Suprapubic skin (tissue), 4 donors: ENCODE data around the gene CAMTA1.

Experiments used
- POLR2A ChIP-seq, 2 donors: fragments of 450-650 bp; IDR thresholded peaks; one replicate each; pipeline ENCODE4 v1.6.1; 2017; ENCODE audit warnings: antibody characterized with exemption in 2 of 2, mild to moderate bottlenecking in 2 of 2, moderate library complexity in 2 of 2
- POLR2AphosphoS5 ChIP-seq, 3 donors: sonication (generic); formaldehyde crosslinking; IDR thresholded peaks; one replicate each; pipeline ENCODE4 v1.6.1; 2017; ENCODE audit warnings: antibody characterized with exemption in 3 of 3
- TF ChIP-seq, protein P1 (sequence below), 2 donors: fragments of 200-600 bp in 1 of 2; fragments of 450-650 bp in 1 of 2; sonication (generic) in 1 of 2; IDR thresholded peaks; one replicate each; pipeline ENCODE4 v1.5.1; 2016 to 2019; ENCODE audit warnings: antibody characterized with exemption in 2 of 2, mild to moderate bottlenecking in 1 of 2, moderate library complexity in 1 of 2

DNA sequence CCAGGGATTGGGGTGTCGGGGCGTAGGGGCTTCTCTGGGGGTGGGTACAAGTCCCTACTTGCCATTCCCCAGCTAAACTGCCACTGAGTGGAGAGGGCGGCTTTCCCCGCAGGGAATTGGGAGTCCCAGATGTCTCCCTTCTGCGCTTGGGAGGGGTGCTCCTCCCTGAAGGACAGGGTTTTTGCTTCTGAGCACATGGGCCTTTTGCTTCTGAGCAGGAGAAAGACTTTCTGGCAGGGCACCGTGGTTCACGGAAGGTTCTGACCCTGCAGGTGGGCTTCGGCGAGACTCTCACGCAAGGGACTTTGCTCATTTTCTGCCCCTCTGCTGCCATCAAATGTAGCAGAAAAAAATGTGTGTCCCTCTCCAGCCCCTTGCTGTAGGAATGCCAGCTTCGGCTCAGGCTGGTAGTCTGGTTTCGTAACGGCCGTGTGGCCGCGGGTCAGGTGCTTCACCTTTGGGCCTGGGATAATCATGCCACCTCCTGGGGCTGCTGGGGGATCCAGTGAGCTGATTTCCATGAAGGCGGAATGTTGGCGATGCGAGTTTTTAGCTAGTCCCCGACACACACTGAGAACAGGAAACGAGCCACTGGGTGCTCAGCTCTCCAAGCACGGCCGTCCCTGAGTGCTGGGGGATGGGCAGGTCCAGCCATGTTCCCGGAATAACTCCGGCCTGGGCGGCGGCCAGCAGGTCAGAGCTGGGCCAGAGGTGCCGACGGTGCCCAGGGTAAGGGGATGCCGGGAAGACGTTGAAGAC, 364.0 kb downstream of the CAMTA1 start:
- TF ChIP-seq POLR2AphosphoS5 (IDR thresholded peaks at IDR 0.05) (no peak), POLR2A (IDR thresholded peaks at IDR 0.05) (no peak)
- TF ChIP-seq, protein P1, sequence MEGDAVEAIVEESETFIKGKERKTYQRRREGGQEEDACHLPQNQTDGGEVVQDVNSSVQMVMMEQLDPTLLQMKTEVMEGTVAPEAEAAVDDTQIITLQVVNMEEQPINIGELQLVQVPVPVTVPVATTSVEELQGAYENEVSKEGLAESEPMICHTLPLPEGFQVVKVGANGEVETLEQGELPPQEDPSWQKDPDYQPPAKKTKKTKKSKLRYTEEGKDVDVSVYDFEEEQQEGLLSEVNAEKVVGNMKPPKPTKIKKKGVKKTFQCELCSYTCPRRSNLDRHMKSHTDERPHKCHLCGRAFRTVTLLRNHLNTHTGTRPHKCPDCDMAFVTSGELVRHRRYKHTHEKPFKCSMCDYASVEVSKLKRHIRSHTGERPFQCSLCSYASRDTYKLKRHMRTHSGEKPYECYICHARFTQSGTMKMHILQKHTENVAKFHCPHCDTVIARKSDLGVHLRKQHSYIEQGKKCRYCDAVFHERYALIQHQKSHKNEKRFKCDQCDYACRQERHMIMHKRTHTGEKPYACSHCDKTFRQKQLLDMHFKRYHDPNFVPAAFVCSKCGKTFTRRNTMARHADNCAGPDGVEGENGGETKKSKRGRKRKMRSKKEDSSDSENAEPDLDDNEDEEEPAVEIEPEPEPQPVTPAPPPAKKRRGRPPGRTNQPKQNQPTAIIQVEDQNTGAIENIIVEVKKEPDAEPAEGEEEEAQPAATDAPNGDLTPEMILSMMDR (IDR thresholded peaks at IDR 0.05) = no peak
